ENCODE results near the gene MAN2A1.

DNA sequence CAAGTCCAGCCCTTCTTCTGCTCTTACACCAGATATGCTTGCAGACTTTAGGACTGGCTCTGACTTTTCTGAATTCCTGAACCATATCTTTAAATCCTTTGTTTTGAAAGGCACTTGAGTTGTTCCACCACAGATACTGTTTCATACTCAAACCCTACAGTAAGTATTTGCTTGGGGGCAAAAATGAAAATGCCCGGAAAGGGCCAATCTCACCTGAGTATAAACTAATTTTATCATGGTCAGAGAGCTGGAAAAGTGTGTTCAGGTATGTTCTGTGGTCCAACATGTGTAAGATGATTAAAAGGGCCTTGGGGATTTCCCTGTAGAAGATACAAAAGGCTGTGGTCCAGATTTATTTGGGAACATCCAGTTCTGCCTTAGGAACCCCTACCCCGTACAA, 225.2 kb downstream of the MAN2A1 start:
- TF ChIP-seq, protein P1, sequence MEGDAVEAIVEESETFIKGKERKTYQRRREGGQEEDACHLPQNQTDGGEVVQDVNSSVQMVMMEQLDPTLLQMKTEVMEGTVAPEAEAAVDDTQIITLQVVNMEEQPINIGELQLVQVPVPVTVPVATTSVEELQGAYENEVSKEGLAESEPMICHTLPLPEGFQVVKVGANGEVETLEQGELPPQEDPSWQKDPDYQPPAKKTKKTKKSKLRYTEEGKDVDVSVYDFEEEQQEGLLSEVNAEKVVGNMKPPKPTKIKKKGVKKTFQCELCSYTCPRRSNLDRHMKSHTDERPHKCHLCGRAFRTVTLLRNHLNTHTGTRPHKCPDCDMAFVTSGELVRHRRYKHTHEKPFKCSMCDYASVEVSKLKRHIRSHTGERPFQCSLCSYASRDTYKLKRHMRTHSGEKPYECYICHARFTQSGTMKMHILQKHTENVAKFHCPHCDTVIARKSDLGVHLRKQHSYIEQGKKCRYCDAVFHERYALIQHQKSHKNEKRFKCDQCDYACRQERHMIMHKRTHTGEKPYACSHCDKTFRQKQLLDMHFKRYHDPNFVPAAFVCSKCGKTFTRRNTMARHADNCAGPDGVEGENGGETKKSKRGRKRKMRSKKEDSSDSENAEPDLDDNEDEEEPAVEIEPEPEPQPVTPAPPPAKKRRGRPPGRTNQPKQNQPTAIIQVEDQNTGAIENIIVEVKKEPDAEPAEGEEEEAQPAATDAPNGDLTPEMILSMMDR (IDR thresholded peaks at IDR 0.05; ENCODE audit: low read length): no peak
- TF ChIP-seq EZH2 (IDR thresholded peaks at IDR 0.05; ENCODE audit: borderline replicate concordance, low read length): no peak
